Hepatocyte (in vitro differentiated cells): ENCODE data around the gene DLEC1.
A peak's percentile ranks its signal among the peaks of the same experiment; 100 is the strongest.

Experiments used
- EZH2 ChIP-seq: fragments of 200-600 bp; sonication (generic); IDR thresholded peaks from 2 replicates; pipeline ENCODE4 v1.6.1; 2016; ENCODE audit warnings: antibody characterized with exemption, mild to moderate bottlenecking, borderline replicate concordance
- TF ChIP-seq, protein P1 (sequence below): fragments of 200-600 bp; sonication (generic); IDR thresholded peaks from 2 replicates; pipeline ENCODE4 v1.5.1; 2016; ENCODE audit warnings: antibody characterized with exemption, mild to moderate bottlenecking; ENCODE audit not compliant: poor library complexity

DNA sequence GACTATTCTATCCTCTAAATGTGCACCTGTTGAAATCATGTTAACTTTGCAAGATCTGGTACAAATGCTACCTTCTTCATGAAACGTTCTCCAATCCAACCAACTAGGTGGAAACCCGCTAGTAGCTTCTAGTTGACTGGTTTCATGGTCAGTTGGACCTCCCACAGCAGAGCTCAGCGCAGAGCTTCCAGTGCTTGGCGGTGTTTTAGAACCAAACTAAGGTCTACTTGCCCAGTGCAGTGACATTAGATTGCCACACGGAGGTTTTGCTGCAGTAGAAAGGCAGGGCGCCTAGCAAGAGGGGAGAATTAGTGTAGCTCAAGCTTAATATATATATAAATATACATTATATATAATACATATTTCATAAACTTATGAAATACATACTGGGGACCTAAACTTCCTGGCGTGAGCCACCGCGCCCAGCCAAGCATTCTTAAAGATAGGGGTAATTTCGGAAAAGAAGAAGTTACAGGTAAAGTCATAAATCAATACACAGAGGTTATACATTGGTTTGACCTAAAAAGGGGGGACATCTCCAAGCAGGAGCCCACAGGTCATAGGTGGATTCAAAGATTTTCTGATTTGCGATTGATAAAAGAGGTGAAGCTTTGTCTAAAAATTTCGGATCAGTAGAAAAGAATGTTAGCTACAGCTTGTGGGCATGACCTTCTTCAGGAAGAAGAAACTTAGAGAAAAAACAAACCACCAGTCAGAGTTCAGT is 124.3 kb downstream of the DLEC1 start:
- TF ChIP-seq, protein P1, sequence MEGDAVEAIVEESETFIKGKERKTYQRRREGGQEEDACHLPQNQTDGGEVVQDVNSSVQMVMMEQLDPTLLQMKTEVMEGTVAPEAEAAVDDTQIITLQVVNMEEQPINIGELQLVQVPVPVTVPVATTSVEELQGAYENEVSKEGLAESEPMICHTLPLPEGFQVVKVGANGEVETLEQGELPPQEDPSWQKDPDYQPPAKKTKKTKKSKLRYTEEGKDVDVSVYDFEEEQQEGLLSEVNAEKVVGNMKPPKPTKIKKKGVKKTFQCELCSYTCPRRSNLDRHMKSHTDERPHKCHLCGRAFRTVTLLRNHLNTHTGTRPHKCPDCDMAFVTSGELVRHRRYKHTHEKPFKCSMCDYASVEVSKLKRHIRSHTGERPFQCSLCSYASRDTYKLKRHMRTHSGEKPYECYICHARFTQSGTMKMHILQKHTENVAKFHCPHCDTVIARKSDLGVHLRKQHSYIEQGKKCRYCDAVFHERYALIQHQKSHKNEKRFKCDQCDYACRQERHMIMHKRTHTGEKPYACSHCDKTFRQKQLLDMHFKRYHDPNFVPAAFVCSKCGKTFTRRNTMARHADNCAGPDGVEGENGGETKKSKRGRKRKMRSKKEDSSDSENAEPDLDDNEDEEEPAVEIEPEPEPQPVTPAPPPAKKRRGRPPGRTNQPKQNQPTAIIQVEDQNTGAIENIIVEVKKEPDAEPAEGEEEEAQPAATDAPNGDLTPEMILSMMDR, result peak; percentile 8
- no peak for TF ChIP-seq EZH2
